RPMI7951 (cell line): Measurements from ENCODE around the gene PSMD1. TPM values are rescaled to one million over a fixed set of nuclear protein-coding genes. Genes with fewer than 3 reads are reported as not detected.
"Not testable (repeated sequence)": the region's sequence is repeated elsewhere in the genome, so short reads cannot be mapped to it uniquely, and the experiment has no call there.

Experiments
- DNase-seq: peaks from one replicate; pipeline ENCODE4 v3.0.0-alpha.2; 2012; ENCODE audit warnings: low read depth
- total RNA-seq: library from RNA; depleted of rRNA; stranded (reverse); fragments of >200 nt; shearing (Covaris generic); gene quantifications from 2 replicates; pipeline ENCODE4 v1.2.3, GENCODE V29; 2014

PSMD1 gene
- total RNA-seq, 1 experiment from 2014 or later = 119 TPM

- DNase-seq = no peak
These were observed 128.5 kb downstream of the PSMD1 start for GRCh38 chr2:231185050-231185725.

- DNase-seq = no peak
These were observed 129.2 kb downstream of the PSMD1 start for GRCh38 chr2:231185886-231186285.

- DNase-seq = no peak
These were observed 129.7 kb downstream of the PSMD1 start for GRCh38 chr2:231186325-231186724.

GRCh38 chr2:231187736-231188505 is 131.3 kb downstream of the PSMD1 start:
- peak; percentile 78 for DNase-seq

GRCh38 chr2:231188506-231189170 is 132.0 kb downstream of the PSMD1 start:
- DNase-seq = no peak

- DNase-seq = no peak
These were observed 132.5 kb downstream of the PSMD1 start for GRCh38 chr2:231189171-231189530.

- DNase-seq = no peak
These were observed 133.2 kb downstream of the PSMD1 start for GRCh38 chr2:231189571-231190495.

GRCh38 chr2:231190531-231191197 is 134.0 kb downstream of the PSMD1 start:
- no peak for DNase-seq

GRCh38 chr2:231191896-231192872 is 135.5 kb downstream of the PSMD1 start:
- DNase-seq = peak; percentile 84

GRCh38 chr2:231193216-231193615 is 136.5 kb downstream of the PSMD1 start:
- DNase-seq = peak; percentile 33

GRCh38 chr2:231196592-231196991 is 139.9 kb downstream of the PSMD1 start:
- DNase-seq = no peak

GRCh38 chr2:231197196-231197595 is 140.5 kb downstream of the PSMD1 start:
- DNase-seq = not testable (repeated sequence)

- peak; percentile 44 for DNase-seq
These were observed 141.1 kb downstream of the PSMD1 start for GRCh38 chr2:231197706-231198290.

- peak; percentile 72 for DNase-seq
These were observed 141.9 kb downstream of the PSMD1 start, which contains the start of gene ARMC9 for GRCh38 chr2:231198291-231199173. ARMC9 (plus strand) TSS chr2:231198631; CDS start chr2:231206239, 7,608 bp downstream.

- peak; percentile 86 for DNase-seq
These were observed 142.6 kb downstream of the PSMD1 start for GRCh38 chr2:231199219-231199618.

GRCh38 chr2:231200805-231201474 is 144.3 kb downstream of the PSMD1 start:
- DNase-seq = peak; percentile 98

GRCh38 chr2:231201475-231201814 is 144.8 kb downstream of the PSMD1 start:
- peak; percentile 79 for DNase-seq

- no peak for DNase-seq
These were observed 146.4 kb downstream of the PSMD1 start for GRCh38 chr2:231203087-231203486.
